Chondrocyte (in vitro differentiated cells): ENCODE results near the gene HES6. TPM values are rescaled to one million over a fixed set of nuclear protein-coding genes. Genes with fewer than 3 reads are reported as not detected.

Experiments
- DNase-seq: peaks from one replicate; pipeline ENCODE4 v3.0.0; 2021; ENCODE audit warnings: mixed read lengths, low spot score
- H3K27ac Mint-ChIP-seq: one replicate; pipeline ENCODE4 v1.8.0; 2021; ENCODE audit warnings: mild to moderate bottlenecking, moderate library complexity, mixed read lengths; ENCODE audit not compliant: unreplicated experiment
- H3K27me3 Mint-ChIP-seq: 2 replicates; pipeline ENCODE4 v1.8.0; 2021; ENCODE audit warnings: low read depth, mixed read lengths
- H3K36me3 Mint-ChIP-seq: 2 replicates; pipeline ENCODE4 v1.8.0; 2021; ENCODE audit warnings: low read depth, mixed read lengths
- H3K4me1 Mint-ChIP-seq: 2 replicates; pipeline ENCODE4 v1.8.0; 2021; ENCODE audit warnings: low read depth, mild to moderate bottlenecking, mixed read lengths
- H3K4me3 Mint-ChIP-seq: one replicate; pipeline ENCODE4 v1.8.0; 2021; ENCODE audit warnings: mild to moderate bottlenecking, moderate library complexity, mixed read lengths; ENCODE audit not compliant: unreplicated experiment
- H3K9me3 Mint-ChIP-seq: 2 replicates; pipeline ENCODE4 v1.8.0; 2021; ENCODE audit warnings: low read depth, mixed read lengths
- CTCF ChIP-seq: fragments of 200-600 bp; sonication (generic); IDR thresholded peaks from 2 replicates; pipeline ENCODE4 v1.5.0; 2021; ENCODE audit warnings: antibody characterized with exemption, mild to moderate bottlenecking, moderate library complexity
- total RNA-seq: library from RNA; stranded (reverse); gene quantifications from 3 replicates; pipeline ENCODE4 v1.2.1, GENCODE V29; 2021

The HES6 gene
- total RNA-seq, 1 donor from 2014 or later = 16.2 TPM

- Mint-ChIP-seq H3K4me1 (no peaks in the 10 kb centered on the region), H3K4me3 (no peak overlapping the region), H3K9me3 (no peaks in the 10 kb centered on the region), H3K36me3 (peaks cover 11% of the 10 kb centered on the region), H3K27ac (no peak overlapping the region), H3K27me3 (no peaks in the 10 kb centered on the region)
- DNase-seq = no peak
- TF ChIP-seq CTCF = no peak
Observed at GRCh38 chr2:238271061-238271554, 31.3 kb upstream of the HES6 start.

GRCh38 chr2:238270606-238271005 is 30.8 kb upstream of the HES6 start:
- H3K27me3 Mint-ChIP-seq = no peaks in the 10 kb centered on the region
- no peak for DNase-seq
- no peak for TF ChIP-seq CTCF
- H3K9me3 Mint-ChIP-seq = no peaks in the 10 kb centered on the region
- H3K4me1 Mint-ChIP-seq = no peaks in the 10 kb centered on the region
- H3K27ac Mint-ChIP-seq = no peak overlapping the region
- H3K4me3 Mint-ChIP-seq = no peak overlapping the region
- H3K36me3 Mint-ChIP-seq = peaks cover 11% of the 10 kb centered on the region

GRCh38 chr2:238269741-238270140 is 29.9 kb upstream of the HES6 start:
- H3K36me3 Mint-ChIP-seq = peaks cover 10% of the 10 kb centered on the region
- H3K4me3 Mint-ChIP-seq = no peak overlapping the region
- H3K27me3 Mint-ChIP-seq = no peaks in the 10 kb centered on the region
- H3K27ac Mint-ChIP-seq = no peak overlapping the region
- H3K9me3 Mint-ChIP-seq = no peaks in the 10 kb centered on the region
- no peaks in the 10 kb centered on the region for H3K4me1 Mint-ChIP-seq
- TF ChIP-seq CTCF = no peak
- no peak for DNase-seq

DNA sequence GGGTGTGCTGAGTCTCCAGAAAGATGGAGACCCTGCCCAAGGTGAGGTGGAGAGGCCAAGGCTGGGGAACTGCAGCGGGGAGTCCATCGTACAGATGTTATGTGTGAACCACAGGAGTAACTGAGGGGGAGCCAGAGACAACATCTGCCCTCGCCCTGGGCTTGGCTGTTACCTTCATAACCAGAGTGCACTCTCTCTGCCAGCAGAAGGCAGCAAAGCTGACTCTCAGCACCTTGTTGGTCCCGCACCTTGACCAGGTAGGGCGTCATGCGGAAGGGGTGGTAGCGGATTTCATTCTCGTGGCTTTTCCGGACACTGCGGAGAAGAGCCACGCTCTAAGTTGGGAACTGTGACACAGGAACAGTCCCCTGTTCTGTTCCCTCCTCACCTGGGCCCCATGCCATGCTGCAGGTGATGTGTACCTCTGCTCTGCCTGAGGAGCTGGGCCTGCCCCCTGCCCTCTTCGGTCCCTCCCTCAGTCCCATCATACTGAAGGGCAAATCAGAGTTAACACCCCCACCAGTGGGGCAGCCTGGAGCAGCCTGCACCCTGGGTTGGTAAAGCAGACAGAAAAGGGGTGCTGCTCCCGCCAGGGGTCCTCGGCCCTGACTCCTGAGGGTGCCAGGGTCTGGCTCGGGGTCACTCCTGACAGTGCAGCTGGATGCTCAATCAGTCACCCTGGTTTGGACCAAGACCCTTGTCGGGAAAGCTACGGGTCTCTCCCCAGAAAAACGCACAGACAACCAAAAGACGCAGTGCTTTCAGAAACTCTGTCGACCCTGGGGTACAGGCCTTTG is 28.2 kb upstream of the HES6 start:
- H3K27ac Mint-ChIP-seq = no peak overlapping the region
- no peaks in the 10 kb centered on the region for H3K27me3 Mint-ChIP-seq
- H3K36me3 Mint-ChIP-seq = peaks cover 10% of the 10 kb centered on the region

DNA sequence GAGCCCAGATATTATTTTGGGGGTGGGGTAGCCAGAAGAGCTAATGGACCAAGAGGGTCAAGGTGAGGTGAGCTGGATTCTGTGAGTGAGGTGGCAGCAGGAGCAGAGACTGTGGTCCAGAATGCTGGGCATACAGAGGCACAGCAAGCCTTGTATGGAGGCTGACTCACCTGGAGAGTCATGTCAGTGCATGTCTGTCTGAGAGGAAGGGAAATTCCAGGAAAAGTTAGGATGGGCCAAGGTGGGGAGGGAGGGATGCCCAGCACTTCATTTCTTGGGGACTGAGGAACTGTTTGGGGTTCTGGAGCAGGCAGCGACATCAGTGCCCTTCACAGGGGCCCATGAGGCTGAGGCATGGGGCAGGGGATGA is 27.5 kb upstream of the HES6 start:
- Mint-ChIP-seq H3K27ac (no peak overlapping the region), H3K27me3 (no peaks in the 10 kb centered on the region), H3K4me3 (no peak overlapping the region), H3K9me3 (no peaks in the 10 kb centered on the region), H3K4me1 (peaks cover 14% of the 10 kb centered on the region), H3K36me3 (peaks cover 6% of the 10 kb centered on the region)
- no peak for DNase-seq
- TF ChIP-seq CTCF = no peak

More for the DNA sequence above, 28.2 kb upstream of the HES6 start:
- no peaks in the 10 kb centered on the region for H3K9me3 Mint-ChIP-seq
- H3K4me1 Mint-ChIP-seq = peaks cover 6% of the 10 kb centered on the region
- H3K4me3 Mint-ChIP-seq = no peak overlapping the region
- no peak for TF ChIP-seq CTCF
- peak; percentile 49 for DNase-seq
